Cardiac septum (tissue), 1 donor: ENCODE data around the gene TAS1R3. TPM values are rescaled to one million over a fixed set of nuclear protein-coding genes. Genes with fewer than 3 reads are reported as not detected.

Experiments
- DNase-seq: peaks from one replicate; pipeline ENCODE4 v3.0.0-alpha.2; 2020; ENCODE audit warnings: low spot score
- intact Hi-C: fragments of 100-400 bp; cut with DNase I; formaldehyde crosslinking; loops from one replicate; pipeline ENCODE4 v1.14.0; 2022
- total RNA-seq: library from RNA; stranded (reverse); fragmentation: NEBNext Ultra II Directional; extraction: Animal tissue kit (Norgen Biotek cat#: 25700); gene quantifications from one replicate; pipeline ENCODE4 v1.2.1, GENCODE V29; 2021
- donor health status: DM: no; HTN: no; CAD: no.

The TAS1R3 gene
- total RNA-seq, 1 donor from 2014 or later, result 0.62 TPM

GRCh38 chr1:1293263-1294249, 37.5 kb upstream of the TAS1R3 start:
- intact Hi-C loops, result no loop called here
- DNase-seq, result no peak

DNA sequence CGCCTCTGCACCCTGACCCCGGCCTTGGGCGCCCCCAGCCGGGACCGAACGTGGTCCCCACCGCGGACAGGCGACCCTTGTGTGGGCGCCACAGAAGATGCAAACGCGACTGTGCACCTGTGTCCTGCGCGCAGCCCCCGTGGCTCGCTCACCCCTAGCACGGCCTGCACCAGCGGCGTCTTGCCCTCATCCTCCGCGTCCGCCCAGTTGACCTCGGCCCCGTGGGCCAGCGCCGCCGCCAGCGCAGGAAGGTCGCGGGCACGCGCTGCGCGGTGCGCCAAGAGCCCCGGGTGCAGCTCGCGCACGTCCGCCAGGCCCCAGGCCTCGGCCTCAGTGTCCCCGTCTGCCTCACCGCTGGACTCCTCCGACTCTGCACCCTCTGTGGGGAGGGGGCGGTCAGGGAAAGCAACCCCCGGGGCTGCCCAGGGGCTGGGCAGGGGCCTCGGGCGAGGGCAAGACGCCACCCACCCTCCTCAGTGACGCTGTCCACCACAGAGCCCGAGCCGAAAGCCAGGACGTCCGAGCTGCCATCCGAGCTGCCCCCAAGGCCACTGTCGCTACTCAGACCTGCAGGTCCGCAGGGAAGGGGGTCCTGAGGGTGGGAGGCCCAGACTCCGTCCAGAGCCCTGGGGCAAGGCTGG, 36.7 kb upstream of the TAS1R3 start:
- DNase-seq, result no peak
- intact Hi-C loops, result no loop called here

DNA sequence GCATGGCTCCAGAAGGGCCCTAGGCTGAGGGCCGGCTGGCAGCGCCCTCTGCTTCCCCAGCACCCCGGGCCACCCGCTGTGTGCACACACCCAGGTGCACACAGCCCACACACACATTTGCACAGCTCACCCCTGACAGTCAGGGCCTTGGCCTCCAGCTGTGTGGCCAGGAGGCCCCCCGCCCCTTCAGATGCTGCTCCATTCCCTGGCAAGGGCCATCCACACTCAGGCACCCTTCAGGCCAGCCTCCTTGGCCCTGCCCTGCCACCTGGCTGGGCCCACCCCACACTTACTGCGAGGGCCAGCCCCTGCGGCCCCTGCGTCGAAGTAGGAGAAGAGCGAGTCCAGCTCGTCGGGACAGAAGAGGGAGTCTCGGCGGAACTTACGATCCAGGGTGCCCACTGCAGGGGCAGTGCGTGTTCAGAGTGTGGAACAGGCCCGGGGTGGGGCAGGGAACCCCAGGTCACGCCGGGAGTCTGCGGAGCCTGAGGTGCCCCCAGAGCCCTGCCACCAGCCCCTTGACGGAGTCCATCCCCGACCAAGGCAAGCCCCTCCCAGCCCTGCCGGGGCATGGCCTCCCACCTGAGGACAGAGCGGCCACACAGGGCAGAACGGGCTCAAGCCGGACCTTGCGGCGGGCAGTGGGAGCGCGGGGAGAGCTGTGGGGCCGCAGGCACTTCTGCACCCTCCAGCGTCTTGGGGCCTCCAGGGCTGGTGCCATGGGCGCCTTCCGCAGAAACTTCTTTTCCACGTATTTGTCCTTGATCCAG, 35.7 kb upstream of the TAS1R3 start:
- intact Hi-C loops, result no loop called here

GRCh38 chr1:1296070-1297061, 34.7 kb upstream of the TAS1R3 start:
- intact Hi-C loops, result no loop called here
- no peak for DNase-seq

More for the DNA sequence above, 35.7 kb upstream of the TAS1R3 start:
- no peak for DNase-seq

GRCh38 chr1:1297802-1298424, 33.2 kb upstream of the TAS1R3 start:
- intact Hi-C loops, result no loop called here
- no peak for DNase-seq

DNA sequence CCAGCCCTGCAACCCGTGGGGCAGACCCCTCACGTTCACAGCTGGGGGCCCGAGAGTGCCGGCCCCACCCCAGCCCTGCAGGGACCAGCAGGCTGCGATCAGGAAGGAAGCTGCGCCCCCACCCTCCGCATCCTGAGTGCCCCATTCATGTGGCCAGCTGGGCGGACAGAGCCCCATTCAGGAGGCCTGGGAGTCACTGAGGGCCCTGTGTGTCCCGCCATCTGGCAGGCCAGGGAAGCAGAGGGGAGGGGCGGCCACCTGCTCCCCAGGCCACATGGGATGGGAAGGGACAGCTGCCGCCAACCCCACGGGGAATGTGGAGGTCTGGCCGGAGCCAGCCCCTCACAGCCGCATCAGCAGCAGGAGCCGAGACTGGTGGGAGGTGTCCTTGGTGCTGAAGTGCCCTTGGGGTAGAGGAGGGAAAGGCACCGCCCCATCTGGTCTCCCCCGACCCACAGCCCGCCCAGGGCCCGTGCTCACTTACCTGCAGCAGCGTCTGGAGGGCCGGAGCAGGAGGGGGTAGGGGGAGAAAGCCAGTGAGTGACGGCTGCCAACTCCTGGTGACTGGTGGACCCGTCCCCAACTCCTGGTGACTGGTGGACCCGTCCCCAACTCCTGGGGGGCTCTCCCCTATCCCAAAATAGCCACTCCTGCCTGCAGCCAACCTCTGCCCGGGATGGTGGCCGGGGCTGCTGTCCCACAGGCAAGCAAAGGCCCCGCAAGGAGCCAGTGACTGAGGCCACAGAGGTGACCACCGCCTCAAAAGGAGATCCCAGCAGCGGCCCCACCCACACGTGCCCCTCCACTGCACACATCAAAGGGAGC, 32.0 kb upstream of the TAS1R3 start:
- DNase-seq, result no peak
- intact Hi-C loops, result no loop called here

GRCh38 chr1:1299686-1300351, 31.3 kb upstream of the TAS1R3 start:
- no peak for DNase-seq
- intact Hi-C loops, result no loop called here

- no peak for DNase-seq
- intact Hi-C loops, result no loop called here
Observed at GRCh38 chr1:1300352-1300739, 30.7 kb upstream of the TAS1R3 start.

GRCh38 chr1:1302006-1302430, 29.1 kb upstream of the TAS1R3 start:
- no peak for DNase-seq
- intact Hi-C loops, result no loop called here

GRCh38 chr1:1302951-1303509, 28.1 kb upstream of the TAS1R3 start:
- intact Hi-C loops, result no loop called here
- DNase-seq, result no peak

GRCh38 chr1:1303736-1304135, 27.3 kb upstream of the TAS1R3 start:
- DNase-seq, result no peak
- intact Hi-C loops, result no loop called here

DNA sequence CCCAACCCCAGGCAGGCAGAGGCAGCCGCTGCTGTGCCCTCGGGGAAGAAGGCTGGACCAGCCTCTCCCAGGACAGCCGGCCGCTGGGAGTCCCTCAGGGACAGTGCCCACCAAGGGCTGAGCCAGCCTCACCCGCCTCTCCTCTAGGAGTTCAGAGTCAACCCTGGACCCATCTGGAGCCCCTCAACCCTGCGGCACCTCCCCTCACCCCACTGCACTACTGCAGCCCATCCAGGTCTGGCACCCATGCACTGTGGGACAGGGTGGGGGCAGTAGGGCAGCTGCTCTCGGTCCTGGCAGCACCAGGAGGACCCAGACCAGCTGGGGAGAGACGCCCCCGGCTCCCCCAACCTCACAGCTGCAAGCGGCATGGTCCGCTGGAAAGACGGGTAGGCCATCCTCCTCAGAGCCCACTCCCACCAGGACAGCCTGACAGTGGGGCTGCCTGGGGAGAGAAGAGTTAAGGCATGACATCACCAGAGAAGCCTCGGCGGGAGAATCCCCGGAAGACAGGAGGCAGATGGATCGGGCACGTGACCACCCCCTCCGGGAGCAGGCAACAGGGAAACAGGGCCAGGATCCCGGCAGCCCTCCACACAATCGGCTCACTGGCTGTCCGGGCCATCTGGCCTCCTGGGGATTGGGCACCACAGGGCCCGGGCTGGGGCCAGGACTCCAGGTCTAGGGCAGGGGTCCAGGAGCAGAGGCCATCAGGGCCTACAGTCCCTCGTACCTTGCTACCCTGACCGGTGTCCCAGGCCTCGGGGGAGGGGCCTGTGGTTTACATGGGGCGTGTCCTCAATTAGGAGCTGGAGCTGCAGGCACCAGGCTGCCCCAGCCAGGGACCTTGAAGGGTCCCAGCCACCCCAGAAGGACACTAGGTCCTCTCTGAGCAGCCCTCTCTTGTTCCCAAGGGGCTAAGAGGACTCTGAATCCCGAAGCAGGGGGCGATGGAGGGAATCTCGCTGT, 26.5 kb upstream of the TAS1R3 start:
- DNase-seq, result peak; percentile 87
- intact Hi-C loops, result no loop called here

GRCh38 chr1:1305300-1306069, 25.6 kb upstream of the TAS1R3 start:
- intact Hi-C loops, result no loop called here
- peak; percentile 86 for DNase-seq

DNA sequence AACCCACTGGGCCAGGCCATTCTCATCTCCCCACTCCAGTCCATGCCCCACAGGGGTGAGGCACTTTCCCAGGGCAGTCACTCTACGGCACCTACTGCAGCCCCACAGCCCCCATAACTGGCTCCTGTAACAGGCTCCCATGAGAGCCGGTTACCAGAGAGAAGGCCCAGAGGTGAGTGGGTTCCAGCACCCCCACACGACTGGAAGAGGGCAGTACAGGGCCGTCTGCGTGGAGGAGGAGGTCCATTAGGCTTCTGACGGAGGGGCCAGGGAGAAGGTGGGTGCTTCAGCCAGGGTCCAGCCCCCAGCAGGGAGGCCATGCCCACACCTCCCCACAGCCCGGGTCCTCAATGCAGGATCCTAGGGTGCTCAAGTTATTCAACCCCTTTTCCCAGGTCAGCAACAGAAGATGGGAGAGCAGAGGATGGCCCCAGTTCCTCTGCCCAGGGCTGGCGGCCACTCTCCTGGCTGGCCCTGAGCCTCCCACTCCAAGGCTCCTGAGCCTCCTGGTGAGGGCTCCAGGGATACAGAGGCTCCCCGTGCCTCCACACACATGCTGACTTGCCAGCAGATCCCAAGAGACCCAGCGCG, 24.9 kb upstream of the TAS1R3 start:
- intact Hi-C loops, result no loop called here
- no peak for DNase-seq
